ENCODE data around the gene HIVEP3.
A peak's percentile ranks its signal among the peaks of the same experiment; 100 is the strongest.

DNA sequence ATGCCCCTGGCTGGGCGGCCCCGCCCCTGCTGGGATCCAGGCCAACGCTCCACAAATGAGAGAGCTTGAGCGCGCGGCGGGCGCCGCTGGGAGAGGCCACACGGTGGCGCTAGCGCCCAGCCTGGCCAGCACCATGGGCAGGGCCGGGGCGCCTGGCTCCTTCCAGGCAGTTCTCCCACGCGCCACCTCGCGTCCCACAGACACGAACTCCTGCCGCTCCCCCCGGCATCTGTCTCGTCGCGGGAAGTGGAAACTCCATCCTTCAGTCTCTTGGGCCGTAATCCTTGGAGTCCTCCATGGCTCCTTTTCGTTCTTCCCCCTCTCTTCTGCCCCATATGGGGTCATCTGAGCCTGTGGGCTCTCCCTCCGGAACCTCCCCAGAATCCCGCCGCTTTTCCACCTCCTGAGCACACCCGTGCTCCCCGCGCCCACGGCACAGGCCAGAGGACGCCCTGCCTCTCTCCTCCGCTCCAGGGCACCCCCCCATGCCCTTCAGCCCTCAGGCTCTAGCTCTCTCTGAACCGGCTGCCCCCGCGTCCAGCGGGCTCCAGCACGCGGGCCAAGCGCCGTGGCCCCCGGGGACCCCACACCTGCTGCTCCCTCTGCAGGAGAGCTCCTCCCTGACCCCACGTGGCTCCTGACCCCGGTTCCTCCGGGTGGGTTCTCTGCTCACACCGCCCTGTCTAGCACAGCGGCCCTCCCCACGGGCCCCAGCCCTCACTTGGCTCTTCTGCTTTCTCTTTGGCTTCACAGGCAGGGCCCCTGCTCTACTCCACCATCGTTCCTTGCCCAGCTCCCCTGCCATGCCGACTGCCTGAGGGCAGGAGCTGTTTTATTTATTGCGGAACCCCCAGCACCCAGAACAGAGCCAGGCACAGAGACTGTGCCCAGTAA lies 402.3 kb downstream of the HIVEP3 start:
- TF ChIP-seq, protein P1, sequence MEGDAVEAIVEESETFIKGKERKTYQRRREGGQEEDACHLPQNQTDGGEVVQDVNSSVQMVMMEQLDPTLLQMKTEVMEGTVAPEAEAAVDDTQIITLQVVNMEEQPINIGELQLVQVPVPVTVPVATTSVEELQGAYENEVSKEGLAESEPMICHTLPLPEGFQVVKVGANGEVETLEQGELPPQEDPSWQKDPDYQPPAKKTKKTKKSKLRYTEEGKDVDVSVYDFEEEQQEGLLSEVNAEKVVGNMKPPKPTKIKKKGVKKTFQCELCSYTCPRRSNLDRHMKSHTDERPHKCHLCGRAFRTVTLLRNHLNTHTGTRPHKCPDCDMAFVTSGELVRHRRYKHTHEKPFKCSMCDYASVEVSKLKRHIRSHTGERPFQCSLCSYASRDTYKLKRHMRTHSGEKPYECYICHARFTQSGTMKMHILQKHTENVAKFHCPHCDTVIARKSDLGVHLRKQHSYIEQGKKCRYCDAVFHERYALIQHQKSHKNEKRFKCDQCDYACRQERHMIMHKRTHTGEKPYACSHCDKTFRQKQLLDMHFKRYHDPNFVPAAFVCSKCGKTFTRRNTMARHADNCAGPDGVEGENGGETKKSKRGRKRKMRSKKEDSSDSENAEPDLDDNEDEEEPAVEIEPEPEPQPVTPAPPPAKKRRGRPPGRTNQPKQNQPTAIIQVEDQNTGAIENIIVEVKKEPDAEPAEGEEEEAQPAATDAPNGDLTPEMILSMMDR (IDR thresholded peaks at IDR 0.05), result peak in 5 of 7 experiments; percentile 74 to 93 (median 87)
- TF ChIP-seq EP300 (IDR thresholded peaks at IDR 0.05), result no peak
